ENCODE measurements around the gene TBCK.
"Not testable (repeated sequence)": the region's sequence is repeated elsewhere in the genome, so short reads cannot be mapped to it uniquely, and the experiment has no call there.

TBCK gene

DNA sequence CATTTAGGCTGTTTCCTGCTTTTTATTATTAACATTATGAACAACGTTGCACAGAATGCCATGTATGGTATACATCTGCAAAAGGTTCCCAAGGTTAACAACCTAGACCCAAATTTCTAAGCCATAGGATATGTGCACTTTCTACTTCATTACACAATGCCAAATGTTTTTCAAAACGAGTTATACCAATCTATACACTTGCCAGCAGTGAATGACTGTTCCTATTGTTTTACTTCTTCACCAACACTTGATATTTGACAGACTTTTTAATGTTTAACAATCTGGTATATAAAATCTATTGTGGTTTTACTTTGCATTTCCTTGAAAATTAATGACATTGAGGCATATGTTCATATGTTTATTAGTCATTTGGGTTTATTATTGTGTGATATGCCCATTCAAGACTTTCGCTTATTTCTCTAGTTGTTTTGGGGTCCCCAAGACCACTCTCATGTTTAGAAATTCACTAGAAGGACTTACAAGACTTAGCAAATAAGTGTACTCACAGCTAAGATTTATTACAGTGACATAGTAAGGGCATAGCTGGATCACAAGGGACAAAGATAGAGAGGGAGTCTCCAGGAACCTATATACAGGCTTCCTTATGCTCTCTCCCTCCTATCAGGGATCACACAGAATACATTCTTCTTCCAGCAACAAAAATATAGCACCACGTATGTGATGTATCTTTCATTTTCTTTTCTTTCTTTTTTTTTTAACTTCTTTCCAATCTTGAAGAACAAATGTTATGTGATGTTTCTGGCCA is 62.5 kb downstream of the TBCK start:
- intact Hi-C loops (cut with DNase I), result no loop called here
- no peak for DNase-seq

DNA sequence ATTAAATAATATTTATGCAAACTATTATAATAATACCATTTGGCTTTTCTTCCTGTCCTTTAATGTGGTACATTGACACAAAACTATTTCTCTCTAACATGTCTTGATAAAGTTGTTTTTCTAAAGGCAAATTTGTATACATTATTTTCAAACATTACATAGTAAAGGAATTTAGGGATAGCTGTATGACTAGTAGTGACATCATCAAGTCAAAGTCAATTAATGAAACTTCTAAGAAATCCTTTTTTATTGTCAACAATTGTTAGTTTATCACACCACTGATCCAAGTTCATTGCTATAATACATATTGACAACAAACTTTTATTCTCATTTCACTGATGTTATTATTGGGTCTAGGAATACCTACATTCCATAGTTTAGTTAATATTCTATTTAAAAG is 68.4 kb downstream of the TBCK start:
- DNase-seq, result no peak
- intact Hi-C loops (cut with DNase I), result no loop called here

DNA sequence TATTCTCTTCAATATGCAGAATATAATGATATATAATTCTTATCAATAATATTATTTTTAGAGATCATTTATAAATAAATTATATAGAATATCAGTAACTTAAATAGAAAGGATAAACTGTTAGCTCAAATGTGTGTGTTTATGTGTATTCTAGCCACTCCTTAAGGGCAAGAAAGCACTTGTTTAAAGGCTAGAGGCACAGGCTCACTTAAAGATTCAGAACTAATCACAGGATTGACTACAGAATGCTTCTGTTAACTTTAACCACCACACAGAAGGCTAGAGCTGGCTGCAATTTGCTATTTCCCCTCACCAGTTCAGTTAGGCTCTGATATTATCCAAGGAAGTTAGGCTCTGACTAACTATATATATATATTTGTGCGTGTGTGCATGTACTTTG is 69.6 kb downstream of the TBCK start:
- intact Hi-C loops (cut with DNase I), result no loop called here
- DNase-seq, result no peak

DNA sequence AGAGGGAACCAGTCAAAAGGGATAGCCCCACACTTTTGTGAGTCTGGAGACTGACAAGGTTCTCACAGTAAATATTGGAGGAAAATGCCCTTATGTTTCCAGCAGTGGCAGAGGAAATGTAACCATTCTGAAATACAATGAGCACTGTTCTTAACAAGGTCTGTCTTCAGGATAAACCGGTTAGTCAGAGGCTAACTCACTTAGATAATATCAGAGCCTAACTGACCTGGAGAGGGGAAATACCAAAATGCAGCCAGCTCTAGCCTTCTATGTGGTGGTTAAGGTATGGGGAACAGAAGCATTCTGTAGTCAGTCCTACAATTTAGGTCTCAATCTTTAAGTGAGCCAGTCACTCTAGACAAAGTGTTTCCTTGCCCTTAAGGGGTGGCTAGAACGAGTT is 70.8 kb downstream of the TBCK start:
- intact Hi-C loops (cut with DNase I), result no loop called here
- no peak for DNase-seq

GRCh38 chr4:106240699-106241098 is 75.3 kb downstream of the TBCK start:
- no peak for DNase-seq
- intact Hi-C loops (cut with DNase I), result no loop called here

DNA sequence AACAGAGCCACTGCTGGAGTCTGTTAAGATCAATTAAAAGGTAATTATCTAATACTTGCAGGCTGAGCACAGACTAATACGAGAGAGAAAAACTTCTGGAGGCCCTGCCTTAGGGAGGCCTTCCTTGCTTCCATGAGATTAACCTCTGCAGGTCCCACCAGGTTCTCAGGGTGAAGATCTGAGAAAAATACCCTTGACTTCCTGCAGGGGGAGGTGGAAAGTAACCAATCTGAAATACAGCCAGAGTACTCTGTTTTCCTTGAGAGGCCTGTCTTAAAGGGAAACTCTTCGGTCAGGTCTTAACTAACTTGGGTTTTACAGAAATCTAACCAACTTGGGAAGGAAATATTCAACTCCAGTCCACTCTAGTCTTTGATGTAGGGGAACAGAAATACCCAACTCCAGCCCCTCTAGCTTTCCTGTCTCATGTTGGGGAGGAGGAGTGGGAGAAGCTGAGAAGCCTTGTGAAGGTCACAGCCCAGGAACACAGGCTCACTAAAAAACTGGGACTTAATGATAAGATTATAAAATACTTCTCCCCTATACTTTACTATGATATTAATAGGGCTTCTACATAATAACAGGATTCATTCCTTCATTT is 77.1 kb downstream of the TBCK start:
- intact Hi-C loops (cut with DNase I), result no loop called here
- DNase-seq, result no peak

GRCh38 chr4:106231931-106232330 is 84.1 kb downstream of the TBCK start:
- intact Hi-C loops (cut with DNase I), result no loop called here

DNA sequence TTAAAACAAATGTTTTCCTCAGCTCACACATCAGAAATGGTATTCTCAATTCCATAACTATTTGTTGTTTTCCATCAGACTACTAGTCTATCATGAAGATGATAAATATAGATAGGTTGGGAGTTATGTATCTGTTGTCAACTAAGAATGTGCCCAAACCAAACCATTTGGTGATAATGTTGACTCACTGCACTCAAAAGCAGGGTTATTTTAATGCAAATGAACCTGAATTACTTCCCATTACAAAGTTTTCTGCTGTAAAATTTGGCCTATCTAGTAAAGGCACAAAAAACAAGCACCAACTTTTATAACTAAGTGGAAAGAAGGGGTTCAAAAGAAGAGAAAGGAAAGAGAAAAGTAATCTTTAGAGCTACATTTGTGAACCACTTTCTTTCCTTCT is 93.5 kb downstream of the TBCK start:
- DNase-seq, result no peak
- intact Hi-C loops (cut with DNase I), result no loop called here

More at GRCh38 chr4:106231931-106232330, 84.1 kb downstream of the TBCK start:
- no peak for DNase-seq

DNA sequence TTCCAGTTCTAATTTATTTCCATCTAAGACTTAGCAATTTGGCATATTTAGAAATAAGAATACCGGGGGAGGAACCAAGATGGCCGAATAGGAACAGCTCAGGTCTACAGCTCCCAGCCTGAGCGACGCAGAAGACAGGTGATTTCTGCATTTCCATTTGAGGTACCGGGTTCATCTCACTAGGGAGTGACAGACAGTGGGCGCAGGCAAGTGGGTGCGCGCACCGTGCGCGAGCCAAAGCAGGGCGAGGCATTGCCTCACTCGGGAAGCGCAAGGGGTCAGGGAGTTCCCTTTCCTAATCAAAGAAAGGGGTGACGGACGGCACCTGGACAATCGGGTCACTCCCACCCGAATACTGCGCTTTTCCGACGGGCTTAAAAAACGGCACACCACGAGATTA is 102.7 kb downstream of the TBCK start:
- intact Hi-C loops (cut with DNase I), result not testable (repeated sequence)
- peak in 32 of 42 donors; percentile 4 to 76 (median 33) for DNase-seq

DNA sequence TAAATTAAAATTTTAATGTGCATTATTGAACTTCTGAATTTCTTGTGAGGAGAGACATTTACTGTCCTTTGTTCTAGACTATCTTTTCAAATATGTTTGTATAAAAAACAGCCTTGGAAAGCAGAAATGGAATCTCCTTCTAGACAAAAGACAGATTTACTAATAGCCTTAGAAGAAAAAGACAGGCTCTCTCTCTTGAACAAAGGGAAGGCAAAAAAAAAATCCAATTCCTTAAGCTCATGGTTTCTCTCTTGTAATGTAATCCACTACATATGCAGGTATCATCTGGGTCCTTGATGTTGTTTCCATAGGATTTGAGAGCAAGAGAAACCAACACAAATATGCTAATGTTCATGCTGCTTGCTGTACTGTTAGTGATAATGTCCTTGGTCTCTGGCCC is 106.0 kb downstream of the TBCK start:
- no peak for DNase-seq
- intact Hi-C loops (cut with DNase I), result no loop called here

DNA sequence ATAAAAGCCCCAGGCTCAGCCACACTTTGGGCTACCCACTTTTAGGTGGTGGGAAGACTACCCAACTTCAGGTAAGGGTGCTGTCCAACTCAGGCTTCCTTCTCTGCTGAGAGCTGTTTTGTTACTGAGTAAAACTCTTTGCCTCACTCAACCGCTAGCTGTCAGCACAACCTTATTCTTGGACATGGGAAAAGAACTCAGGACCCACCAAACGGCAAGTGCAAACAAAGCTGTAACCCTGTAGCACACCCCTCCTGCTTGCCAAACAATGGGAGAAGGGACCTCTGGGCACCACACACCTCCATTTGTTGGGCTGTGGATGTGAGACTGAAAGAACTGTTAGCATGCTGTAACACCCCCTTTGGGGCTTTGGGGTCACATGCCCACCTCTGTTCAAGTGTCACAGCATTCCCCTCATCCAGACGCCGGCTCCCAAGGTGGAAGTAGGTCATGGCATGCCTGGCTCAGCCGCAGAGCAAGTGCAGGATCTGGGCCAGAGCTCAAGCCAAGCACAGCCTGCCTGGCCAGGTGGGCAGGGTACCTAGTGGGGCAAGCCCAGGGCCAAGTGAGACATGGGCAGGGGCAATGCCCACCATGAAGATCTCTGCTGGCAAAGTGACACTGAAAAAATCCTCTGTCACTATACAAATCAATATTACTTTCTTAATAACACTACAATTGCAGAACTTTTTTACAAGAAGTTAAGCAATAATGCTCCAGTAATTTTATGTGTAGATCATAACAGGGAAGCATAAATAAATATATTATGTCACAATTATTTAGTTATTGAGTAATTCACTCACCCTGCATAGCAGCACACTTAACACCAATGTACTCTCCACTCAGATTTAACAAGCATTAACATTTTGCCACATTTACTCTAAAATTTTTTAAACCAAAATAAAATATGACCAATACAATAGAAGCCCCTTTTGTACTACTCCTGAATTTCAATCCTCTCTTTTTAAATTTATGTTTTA is 107.2 kb downstream of the TBCK start:
- intact Hi-C loops (cut with DNase I), result no loop called here
- DNase-seq, result peak in 1 of 42 donors; percentile 6

- intact Hi-C loops (cut with DNase I), result no loop called here
- DNase-seq, result no peak
Observed at GRCh38 chr4:106201373-106201772, 114.6 kb downstream of the TBCK start.

DNA sequence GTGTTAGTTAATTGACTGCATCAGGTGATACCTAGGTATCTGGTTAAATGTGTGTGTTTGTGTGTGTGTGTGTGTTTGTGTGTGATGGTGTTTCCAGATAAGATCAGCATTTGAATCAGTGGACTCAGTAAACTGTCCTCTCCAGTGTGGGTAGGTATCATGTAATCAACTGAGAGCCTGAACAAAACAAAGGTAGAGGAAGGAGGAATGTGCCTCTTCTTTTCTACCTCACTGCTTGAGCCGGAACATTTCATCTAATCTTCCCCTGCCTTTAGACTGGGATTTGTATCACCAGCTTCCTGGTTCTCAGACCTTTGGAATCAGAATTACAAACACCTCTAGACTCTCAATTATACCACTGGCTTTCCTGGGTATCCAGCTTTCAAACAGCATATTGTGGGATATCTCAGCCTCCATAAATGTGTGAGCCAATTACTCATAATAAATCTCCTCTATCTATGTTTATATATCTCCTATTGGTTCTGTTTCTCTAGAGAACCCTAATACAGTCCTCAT is 120.5 kb downstream of the TBCK start:
- DNase-seq, result no peak
- intact Hi-C loops (cut with DNase I), result no loop called here

- DNase-seq, result no peak
- intact Hi-C loops (cut with DNase I), result no loop called here
Observed at GRCh38 chr4:106194801-106195200, 121.2 kb downstream of the TBCK start.

- DNase-seq, result no peak
- intact Hi-C loops (cut with DNase I), result no loop called here
Observed at GRCh38 chr4:106192131-106192530, 123.9 kb downstream of the TBCK start.

- DNase-seq, result no peak
- intact Hi-C loops (cut with DNase I), result no loop called here
Observed at GRCh38 chr4:106186201-106186600, 129.8 kb downstream of the TBCK start.

GRCh38 chr4:106183551-106183950 is 132.5 kb downstream of the TBCK start:
- intact Hi-C loops (cut with DNase I), result no loop called here
- no peak for DNase-seq

DNA sequence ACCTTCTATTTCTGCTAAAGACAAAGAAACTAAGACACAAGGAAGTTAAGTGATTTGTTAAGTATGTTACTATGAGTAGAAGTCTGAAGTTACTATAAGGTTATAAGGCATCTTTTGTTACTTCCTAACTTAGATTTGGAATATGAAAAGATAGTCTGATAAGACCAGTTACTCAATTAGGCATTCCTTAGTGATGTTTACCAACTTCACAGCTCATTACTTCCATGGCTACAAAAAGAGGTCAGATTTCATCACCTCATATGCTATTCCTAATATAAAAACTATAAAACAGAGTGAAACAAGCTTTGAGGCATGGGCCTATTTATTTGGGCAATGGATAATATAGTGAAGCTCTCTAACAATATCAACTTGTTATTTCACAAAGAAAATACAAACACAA is 143.1 kb downstream of the TBCK start:
- DNase-seq, result no peak
- intact Hi-C loops (cut with DNase I), result no loop called here

DNA sequence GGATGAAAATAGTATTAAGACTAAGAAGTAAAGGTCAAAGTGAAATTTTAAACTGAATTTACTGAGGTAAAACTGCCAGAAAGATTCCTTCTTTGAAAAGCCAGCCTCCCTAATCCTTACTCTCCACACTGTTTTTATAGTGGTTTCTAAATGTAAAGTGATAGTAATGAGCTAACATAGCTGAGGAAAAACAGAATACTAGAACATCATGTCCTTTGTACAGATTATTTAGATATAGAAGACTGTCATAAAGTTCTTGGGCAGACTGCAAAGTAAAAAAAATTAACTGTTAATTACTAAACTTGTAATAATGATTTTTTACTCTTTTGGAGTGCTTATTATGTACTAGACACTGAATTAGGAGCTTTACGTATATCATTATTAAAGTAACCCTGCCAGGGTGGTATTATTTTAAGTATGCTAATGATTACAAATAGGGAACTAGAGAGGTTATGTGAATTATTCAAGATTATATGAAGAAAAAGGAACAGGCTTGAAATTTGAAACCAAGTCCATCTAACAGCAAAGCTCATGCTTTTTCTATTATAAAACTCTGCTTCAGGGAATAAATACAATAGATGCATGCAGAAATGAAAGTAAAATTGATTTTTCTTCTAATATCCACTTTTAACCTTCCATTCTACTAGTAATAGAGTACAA is 150.5 kb downstream of the TBCK start:
- intact Hi-C loops (cut with DNase I), result no loop called here
- DNase-seq, result no peak

All from head of caudate nucleus (tissue), 42 donors.